Measurements from ENCODE around the gene HOXD1.

Gene HOXD1

DNA sequence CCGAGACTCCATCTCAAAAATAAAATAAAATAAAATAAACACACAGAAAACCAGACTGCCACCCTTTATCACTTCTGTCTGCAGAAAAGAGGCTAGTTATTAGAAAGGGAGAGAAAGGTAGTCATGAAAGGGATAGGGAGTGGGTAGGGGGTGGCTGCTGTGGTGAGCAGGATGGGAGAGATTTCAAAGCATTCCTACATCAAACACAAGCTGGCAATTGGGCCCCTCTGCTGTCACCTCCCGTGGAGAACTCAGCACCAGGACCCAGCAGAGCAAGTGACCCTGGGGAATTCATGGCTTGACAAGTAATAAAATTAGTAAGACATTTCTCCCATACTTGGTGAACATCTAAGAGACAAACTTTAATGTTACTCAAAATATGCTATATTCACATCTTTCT, 3.7 kb upstream of the HOXD1 start:
- DNase-seq (ENCODE audit: low read depth in 2 of 2) = no peak

DNA sequence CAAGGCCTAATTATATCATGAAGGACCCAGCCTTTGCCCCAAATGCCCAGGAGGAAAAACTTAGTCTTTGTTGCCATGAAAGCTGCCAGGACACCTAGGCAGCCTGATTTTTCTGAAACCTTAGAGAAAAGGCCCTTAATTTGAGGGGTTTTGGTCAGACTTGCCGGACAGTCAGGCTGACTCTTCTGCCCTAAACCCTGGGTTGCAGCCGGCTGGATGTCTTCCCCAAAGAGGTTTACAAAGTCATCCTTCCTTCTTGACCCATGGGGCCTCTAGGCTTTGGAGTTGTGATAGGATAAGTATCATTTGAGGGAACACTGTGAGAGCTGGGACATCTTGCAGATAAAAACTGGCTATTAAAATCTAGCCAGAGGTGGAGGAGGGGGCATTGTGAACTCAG, 2.4 kb upstream of the HOXD1 start:
- no peak for DNase-seq (ENCODE audit: low read depth in 2 of 2)

DNA sequence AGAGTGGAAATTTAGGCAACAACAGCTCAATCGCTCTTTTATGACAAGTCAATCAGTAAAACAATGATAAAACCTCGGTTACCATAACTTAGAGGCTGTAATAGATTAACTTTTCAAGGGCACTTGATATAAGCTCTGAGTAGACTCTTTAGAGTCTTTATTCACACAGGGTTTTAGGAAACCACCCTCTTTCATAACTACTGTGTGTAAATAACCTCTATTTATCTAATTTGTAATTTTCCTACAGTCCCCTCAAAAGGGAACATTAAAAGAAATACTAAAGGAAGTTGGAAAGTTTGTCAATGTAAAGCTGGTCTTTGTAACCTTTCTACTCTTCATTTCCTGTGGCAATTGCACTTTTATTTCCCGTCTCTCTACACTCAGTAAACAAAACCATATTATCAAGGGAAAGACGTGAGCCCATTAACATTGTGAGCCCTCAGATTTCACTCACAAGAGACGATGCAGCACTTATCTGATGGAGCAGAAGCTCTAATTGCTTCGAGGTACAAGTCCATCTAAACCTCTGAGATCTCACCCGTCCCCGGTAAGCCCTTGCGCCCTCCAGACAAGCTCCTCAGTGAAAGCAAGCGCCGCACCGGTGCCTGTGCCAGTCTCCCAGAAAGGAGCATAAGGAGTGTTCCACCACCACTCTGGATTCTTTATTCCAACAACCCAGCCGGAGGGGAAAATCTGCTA, 1.1 kb upstream of the HOXD1 start:
- no peak for DNase-seq (ENCODE audit: low read depth in 2 of 2)

DNA sequence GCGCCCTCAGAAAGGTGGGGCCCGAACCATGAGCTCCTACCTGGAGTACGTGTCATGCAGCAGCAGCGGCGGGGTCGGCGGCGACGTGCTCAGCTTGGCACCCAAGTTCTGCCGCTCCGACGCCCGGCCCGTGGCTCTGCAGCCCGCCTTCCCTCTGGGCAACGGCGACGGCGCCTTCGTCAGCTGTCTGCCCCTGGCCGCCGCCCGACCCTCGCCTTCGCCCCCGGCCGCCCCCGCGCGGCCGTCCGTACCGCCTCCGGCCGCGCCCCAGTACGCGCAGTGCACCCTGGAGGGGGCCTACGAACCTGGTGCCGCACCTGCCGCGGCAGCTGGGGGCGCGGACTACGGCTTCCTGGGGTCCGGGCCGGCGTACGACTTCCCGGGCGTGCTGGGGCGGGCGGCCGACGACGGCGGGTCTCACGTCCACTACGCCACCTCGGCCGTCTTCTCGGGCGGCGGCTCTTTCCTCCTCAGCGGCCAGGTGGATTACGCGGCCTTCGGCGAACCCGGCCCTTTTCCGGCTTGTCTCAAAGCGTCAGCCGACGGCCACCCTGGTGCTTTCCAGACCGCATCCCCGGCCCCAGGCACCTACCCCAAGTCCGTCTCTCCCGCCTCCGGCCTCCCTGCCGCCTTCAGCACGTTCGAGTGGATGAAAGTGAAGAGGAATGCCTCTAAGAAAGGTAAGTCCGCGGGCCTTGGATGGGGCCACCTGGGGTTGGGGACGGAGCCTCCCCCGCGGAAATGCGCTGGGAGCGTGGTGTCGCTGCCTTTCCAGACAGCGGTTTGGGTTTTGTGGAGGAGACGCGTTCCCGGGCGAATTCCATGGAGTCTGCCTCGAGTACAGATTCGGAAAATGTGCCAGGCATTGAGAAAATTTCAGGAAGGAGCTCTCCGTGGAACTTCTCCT, 559 bp downstream of the HOXD1 start:
- no peak for DNase-seq (ENCODE audit: low read depth in 2 of 2)

DNA sequence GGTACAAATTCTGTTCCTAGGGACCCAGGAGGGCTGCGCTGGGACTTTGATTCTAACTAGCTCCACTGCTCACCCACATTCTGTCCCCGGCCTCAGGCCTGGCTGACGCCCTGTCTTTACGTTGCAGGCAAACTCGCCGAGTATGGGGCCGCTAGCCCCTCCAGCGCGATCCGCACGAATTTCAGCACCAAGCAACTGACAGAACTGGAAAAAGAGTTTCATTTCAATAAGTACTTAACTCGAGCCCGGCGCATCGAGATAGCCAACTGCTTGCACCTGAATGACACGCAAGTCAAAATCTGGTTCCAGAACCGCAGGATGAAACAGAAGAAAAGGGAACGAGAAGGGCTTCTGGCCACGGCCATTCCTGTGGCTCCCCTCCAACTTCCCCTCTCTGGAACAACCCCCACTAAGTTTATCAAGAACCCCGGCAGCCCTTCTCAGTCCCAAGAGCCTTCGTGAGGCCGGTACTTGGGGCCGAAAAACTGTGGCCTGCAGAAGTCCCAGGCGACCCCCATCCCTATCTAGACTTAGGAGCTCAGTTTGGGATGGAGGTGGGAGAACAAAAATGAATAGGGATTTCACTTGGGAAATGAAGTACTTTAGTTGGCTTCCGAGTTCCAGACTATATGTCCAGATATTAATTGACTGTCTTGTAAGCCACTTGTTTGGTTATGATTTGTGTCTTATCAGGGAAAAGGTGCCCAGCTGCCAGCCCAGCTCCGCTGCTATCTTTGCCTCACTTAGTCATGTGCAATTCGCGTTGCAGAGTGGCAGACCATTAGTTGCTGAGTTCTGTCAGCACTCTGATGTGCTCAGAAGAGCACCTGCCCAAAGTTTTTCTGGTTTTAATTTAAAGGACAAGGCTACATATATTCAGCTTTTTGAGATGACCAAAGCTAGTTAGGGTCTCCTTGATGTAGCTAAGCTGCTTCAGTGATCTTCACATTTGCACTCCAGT, 1.5 kb downstream of the HOXD1 start:
- DNase-seq (ENCODE audit: low read depth in 2 of 2) = no peak

DNA sequence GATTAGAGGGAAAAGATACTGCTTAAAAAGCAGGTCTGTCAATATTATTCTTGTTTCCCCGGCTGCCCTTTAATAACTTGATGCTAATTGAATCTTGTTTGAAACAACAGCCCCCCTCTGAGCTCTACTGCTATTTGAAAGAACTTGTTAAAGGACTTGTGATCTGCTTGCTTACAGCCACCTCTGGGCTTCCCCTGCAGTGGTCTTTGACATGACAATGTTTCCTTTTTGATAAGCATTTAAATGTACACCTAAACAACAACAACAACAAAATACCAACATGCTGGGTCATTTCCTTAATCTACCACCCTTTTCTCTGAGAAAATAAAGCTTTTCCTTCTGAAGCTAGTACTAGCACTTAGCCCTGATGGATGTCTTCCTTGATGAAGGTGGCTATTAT, 3.9 kb downstream of the HOXD1 start:
- DNase-seq (ENCODE audit: low read depth in 2 of 2) = no peak

DNA sequence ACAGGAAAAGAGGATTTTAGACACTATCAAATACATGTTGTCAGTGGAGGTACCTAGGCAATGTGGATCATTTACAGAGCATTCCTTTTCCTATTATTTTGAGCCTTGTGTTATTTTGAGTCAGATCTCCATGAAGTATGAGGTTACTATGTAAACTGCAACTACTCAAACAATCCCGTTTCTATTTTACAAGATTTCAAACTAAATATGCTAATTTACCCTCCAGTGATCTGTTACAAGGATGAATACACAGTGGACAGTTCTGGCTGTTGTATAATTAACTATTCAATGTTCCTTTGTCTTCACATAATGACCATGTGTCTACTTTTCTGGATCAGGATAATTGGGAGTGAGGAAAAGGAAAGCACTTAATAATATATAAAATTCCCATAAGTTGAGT, 4.6 kb downstream of the HOXD1 start:
- no peak for DNase-seq (ENCODE audit: low read depth in 2 of 2)

DNA sequence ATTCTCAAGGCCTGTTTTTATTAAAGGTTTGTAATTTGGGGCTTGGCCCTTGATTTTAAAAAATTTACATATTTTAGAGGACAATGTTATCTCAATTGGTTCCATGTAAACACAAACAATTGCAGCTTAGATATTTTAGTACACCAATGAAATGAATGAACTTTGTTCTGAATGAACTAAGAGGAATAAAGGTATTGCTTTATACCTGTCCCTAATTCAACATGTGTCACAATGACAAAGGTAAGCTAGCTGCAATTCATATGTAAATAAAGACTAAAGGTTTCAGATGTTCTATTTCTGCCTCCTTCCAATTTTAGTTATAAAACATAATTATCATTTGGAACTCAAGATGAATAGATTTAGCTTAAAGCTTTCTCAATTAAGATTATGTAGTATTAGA, 11.4 kb downstream of the HOXD1 start:
- no peak for DNase-seq (ENCODE audit: low read depth in 2 of 2)

DNA sequence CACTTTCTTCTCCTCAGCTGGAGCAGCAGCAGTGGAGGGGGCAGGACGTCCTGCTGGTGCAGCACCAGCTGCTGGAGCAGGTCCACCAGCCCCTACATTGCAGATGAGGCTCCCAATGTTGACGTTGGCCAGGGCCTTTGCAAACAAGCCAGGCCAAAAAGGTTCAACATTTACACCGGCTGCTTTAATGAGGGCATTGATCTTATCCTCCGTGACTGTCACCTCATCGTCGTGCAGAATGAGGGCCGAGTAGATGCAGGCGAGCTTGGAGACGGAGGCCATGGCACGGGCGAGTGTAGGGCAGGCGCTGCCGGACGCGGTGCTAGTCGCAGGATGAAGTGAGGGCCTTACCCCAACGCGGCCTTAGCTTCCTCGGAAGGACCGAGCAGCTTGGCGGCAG, 12.5 kb downstream of the HOXD1 start:
- DNase-seq (ENCODE audit: low read depth in 2 of 2) = no peak

DNA sequence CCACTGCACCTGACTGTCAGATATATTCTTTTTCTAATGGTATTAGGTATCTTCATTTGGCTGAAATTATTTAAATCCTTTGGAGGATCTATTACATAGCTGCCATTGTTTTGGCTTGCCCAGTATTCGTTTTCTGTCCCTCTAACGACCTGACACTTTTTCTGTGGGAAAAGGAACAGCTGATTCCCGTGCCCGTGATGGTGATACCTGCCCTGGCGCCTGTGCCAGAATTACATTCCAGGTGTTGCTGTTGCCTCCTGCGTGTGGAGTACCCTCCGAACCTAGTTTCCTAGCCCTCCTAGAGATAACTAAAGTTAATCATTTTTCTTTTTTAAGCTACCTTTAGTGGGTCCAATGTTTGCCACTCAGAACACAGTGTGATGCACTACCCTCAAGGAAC, 14.0 kb downstream of the HOXD1 start:
- no peak for DNase-seq (ENCODE audit: low read depth in 2 of 2)

DNA sequence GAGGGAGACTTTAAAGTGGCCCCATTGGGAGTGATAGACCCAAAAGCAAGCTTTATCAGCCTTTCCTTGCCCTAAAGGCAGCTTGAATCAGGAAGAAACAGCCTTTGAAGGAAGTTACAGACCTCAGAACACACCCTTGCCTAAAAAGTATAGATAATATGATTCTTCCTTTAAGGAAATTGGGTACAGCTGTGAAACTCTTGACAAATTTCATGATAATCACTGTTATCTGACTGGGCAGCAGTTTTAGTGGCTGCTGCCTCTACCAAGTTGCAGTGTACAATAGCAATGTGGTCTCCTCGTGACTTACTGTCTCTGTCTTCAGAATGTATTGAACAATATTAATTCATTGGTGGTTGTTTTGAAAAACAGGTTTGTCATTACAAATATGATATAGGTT, 16.7 kb downstream of the HOXD1 start:
- no peak for DNase-seq (ENCODE audit: low read depth in 2 of 2)

DNA sequence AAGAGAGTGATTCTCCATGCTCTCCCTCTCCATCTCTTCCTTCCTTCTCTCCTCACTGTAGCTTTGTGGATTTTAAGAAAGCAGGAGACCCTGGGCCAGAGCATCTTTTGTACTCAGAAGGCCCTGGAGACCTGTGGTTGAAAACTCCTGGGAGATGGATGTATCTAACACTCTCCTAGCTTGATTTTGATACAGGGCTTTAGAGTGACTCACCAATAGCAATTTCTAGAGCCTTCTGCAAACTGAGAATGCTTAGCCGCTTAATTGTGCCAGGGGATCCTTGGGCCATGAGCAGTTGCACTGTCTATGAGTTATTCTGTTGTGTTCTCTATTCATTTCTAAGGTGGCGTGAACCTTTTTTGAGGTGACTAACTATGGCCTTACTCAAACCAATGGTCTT, 17.7 kb downstream of the HOXD1 start:
- no peak for DNase-seq (ENCODE audit: low read depth in 2 of 2)

DNA sequence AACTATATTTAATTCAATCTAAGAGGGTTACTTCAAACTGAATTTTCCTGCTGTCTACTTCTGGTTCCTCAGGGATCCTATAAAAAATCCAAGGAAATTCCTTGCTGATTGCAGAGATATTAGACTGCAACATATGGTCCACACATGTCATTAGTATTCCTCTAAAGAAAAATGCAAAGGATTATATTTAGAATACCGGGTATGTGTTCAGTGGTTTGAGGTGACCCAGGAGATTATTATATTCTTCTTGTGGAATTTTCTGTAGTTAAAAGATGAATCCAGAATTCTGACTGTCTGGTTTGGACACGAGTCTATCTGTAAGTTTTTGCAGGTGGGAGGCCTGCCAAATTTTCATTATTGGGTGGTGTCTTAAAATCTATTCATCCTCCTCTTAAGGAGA, 18.2 kb downstream of the HOXD1 start:
- DNase-seq (ENCODE audit: low read depth in 2 of 2) = no peak

DNA sequence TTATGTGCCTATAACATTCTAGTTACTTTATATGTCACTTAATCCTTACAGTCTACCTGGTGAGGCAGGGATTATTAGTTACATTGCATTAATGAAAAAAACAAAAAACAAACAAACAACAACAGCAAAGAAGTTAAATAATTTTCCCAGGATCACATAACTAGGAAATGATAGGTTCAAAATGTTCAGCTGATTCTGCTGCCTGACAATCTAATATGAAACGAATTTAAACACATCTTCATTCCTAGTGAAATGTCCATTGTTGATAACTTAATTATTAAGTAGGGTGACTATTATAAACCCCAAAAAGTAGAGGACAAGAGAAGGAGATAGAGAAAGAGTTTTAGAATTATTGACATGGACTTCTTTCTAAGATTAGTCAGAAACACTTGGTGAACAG, 22.6 kb downstream of the HOXD1 start:
- no peak for DNase-seq (ENCODE audit: low read depth in 2 of 2)

DNA sequence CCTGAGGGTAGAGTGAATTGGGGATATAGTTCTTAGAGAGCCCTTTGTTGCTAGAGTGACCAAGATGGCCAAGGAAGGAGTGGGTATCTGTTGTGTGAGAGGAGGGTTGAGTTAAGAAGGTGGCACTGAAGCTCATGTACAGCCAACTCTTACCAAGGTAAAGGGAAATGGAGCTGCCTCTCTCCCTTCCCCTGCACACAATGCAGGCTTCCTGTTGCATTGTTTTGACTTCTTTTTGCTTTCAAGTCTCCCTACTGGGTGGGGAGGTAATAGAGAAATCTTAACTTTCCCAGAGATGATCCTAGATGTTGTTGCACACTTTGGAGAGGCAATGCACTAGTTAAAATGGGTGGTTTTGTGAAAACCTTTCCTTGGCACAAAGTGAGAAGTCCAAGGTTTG, 23.8 kb downstream of the HOXD1 start:
- DNase-seq (ENCODE audit: low read depth in 2 of 2) = no peak

DNA sequence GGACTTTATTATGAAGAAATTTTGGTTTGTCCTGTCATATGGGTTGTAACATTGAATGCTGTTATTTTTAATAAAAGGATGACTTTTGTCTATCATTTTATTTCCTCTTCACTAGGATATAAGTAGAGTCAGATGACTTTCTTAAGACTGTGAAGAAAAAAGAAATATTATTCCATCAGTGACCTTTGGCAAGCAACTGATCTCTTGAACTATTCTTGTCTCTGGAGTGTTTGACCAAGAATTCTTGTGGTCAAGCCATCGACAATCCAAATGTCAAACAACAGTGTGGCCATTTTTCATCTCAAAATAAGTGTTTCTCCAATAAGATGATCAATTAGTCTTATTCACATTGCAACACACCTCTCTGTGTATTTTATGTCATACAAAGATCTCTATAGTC, 24.9 kb downstream of the HOXD1 start:
- DNase-seq (ENCODE audit: low read depth in 2 of 2) = no peak

DNA sequence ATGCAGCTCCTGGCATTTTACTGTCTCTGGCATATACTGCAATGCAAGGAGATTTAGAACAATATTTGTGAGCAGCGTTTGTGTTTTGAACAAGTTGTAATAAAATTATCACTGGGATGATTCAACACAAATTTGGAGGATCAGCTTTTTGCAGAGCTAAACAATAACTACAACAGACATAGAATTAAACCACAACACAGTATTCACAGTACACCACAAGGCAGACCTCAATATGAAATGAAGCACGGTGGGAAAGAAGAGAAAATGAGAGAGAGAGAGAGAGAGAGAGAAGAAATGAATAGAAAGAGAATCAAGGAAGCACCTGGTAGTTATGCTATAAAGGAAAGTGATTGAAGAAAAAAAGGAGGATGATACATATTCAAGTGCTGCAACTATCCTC, 39.4 kb downstream of the HOXD1 start:
- no peak for DNase-seq (ENCODE audit: low read depth in 2 of 2)

DNA sequence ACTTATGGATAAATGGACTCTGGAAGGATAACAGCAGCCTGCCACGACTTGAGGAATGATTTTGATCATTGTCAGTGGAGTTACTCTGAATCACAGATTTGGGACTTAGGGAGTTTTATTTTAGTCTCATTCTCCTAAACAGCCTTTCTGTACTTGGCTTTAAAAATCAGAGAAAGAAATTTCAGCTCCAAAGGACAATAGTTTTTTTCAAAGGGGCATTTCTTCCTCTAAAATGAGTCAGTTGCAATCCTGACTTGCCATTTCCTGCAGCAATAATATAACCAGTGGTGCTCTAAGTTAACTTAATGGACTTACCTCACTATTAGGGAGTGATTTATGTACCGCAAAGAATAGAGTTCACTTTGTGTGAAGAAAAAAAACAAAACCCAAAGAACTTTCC, 45.7 kb downstream of the HOXD1 start:
- no peak for DNase-seq (ENCODE audit: low read depth in 2 of 2)

DNA sequence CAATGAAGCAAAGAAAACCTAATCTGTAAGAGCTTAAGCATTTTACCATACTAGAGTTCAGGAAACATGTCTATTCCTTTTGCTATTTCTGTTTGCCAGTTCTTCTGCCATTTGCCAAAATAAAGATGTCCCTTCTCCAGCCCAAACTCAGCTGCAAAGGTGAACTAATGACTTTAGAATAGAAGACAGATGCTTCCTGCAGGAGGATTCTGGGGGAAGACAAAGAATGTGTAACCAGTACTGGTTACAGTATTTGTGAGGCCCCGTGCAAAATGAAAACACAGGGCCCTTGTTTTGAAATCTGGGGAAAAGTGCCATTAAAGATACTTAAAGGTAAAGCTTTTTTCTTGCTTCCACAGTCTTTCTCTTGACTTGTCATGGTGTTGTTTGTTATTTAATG, 46.5 kb downstream of the HOXD1 start:
- DNase-seq (ENCODE audit: low read depth in 2 of 2) = no peak

DNA sequence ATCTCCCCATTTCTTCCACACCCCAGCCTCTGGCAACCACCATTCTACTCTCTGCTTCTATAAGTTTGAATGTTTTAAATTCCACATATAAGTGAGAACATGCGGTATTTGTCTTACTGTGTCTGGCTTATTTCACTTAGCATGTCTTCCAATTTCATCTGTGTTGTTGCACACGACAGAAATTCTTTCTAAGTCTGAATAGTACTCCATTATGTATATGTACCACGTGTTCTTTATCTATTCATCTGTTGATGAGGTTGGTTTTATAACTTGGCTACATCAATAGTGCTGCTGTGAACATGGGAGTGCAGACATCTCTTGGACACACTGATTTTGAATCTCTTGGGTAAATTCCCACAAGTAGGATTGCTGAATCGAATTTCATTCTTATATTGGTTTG, 49.0 kb downstream of the HOXD1 start:
- no peak for DNase-seq (ENCODE audit: low read depth in 2 of 2)

DNA sequence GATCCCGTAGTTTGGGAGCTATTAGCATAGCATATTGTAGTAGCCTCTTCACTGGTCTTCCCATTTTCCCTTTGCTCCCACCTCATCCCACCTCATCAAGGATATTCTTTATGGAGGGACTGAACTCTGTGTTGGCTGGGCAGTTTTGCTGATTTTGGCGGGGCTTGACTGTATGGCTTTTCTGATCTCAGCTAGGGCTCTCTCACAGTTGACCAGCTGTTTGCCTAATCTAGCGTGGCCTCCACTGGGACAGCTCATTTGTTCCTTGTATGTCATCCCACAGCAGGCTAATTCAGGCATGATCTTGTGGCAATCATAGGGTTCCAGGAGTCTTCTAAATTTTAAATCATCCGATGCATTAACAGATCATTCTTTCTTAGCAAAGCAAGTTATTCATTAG, 50.6 kb downstream of the HOXD1 start:
- no peak for DNase-seq (ENCODE audit: low read depth in 2 of 2)

DNA sequence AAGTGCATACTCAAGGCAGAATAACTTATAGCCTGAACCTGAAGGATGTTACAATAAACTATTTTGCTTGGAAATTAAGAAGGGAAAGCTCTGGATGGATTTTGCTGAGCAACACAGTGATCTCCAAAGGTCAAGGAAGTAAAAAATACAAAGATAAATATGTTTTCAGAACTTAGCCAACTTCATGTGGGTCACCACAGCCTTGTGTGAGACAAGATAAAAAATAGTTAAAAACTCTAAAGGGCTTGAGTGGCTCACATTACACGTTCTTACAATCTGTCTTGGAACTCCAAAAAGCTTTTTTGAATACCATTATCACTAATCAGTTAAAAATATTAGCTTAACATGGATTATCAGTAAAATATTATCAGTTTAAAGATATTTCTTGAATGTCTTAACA, 51.8 kb downstream of the HOXD1 start:
- DNase-seq (ENCODE audit: low read depth in 2 of 2) = no peak

Measured in stimulated activated CD4-positive, alpha-beta T cell treated with anti-CD3 and anti-CD28 coated beads, Interleukin-4, amount 100 ng/mL, for 48 hours (primary cell).